Measurements from ENCODE around the gene IL6.

The IL6 gene

DNA sequence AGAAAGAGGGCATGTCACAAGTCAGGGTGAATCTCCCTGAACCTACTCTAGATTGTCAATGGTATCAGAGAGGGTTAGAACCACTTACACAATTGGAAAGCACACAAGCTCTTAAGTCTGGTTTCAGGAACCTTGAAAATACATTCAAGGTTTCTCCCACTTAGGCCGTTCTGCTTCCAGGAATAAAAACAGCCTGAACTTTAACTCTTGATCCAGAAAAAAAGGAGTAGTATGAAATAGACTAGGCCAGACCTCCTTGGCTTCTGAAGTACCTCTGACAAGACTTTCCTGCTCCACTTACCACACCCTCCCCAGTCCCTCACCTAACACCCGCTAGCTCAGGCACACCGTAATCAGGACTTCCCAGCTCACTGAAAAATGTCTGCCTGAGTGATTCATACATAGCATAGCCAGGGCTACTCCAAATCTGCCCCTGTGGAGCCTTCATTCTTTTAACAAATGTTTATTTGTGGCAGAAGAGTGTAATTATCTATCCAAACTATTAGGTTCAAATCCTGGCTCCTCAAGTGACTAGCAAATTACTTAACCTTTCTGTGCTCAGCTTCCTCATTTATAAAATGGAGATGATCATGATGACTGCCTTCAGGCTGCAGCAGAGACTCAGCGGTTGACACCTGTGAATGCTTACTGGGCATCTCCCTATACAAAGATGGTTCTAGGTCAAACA, 30.3 kb upstream of the IL6 start:
- Histone ChIP-seq H3K4me2 (ENCODE audit: insufficient read depth, low read length, poor library complexity, severe bottlenecking) (no peak overlapping the region), H3K23ac (ENCODE audit: low read depth, low read length, poor library complexity) (no peak overlapping the region), H2BK5ac (ENCODE audit: low read length) (no peak overlapping the region), H4K8ac (ENCODE audit: low read depth, low read length) (no peak overlapping the region), H3K9ac (ENCODE audit: low read depth, low read length, poor library complexity) (no peak overlapping the region), H3K4me1 (ENCODE audit: control insufficient read depth in 2 of 2, insufficient read depth in 1 of 2, low read depth in 1 of 2, low read length in 2 of 2) (no peaks in the 10 kb centered on the region), H3K4me3 (ENCODE audit: low read length in 2 of 2) (no peak overlapping the region), H2AK5ac (ENCODE audit: low read depth, low read length) (no peak overlapping the region), H3K9me3 (replicated peaks in 1 of 2; ENCODE audit: control insufficient read depth in 2 of 2, insufficient read depth in 1 of 2, low read depth in 1 of 2, low read length in 2 of 2) (no peaks in the 10 kb centered on the region), H3K27ac (replicated peaks; ENCODE audit: low read length) (no peak overlapping the region), H2BK120ac (ENCODE audit: low read depth, low read length) (no peak overlapping the region), H3K14ac (ENCODE audit: low read length) (no peak overlapping the region), H3K18ac (ENCODE audit: low read length) (no peak overlapping the region), H4K91ac (ENCODE audit: low read depth, low read length, poor library complexity) (no peak overlapping the region), H2AFZ (ENCODE audit: low read length) (no peak overlapping the region), H3K27me3 (ENCODE audit: control insufficient read depth in 3 of 3, insufficient read depth in 3 of 3, low read depth in 1 of 3, low read length in 3 of 3) (no peaks in the 10 kb centered on the region), H2BK15ac (ENCODE audit: low read length) (no peak overlapping the region), H3K4ac (ENCODE audit: low read length) (no peak overlapping the region), H2BK12ac (ENCODE audit: low read length) (peak overlapping the region; percentile 41), H3K79me1 (ENCODE audit: low read depth, low read length) (no peaks in the 10 kb centered on the region), H3K36me3 (replicated peaks in 1 of 2; ENCODE audit: control insufficient read depth in 2 of 2, insufficient read depth in 2 of 2, low read length in 2 of 2) (no peaks in the 10 kb centered on the region)
- no CpG with 5 or more reads among the region's 4 CpGs for WGBS, 2 donors (ENCODE audit: extremely low coverage in 2 of 2, insufficient read length in 2 of 2, insufficient replicate concordance in 1 of 2)
- no peak for DNase-seq (ENCODE audit: low spot score)

- DNase-seq (ENCODE audit: low spot score) = no peak
- Histone ChIP-seq H3K9ac (ENCODE audit: low read depth, low read length, poor library complexity) (no peak overlapping the region), H3K4me3 (ENCODE audit: low read length in 2 of 2) (no peak overlapping the region), H3K27ac (replicated peaks; ENCODE audit: low read length) (no peak overlapping the region), H2BK120ac (ENCODE audit: low read depth, low read length) (no peak overlapping the region), H3K23ac (ENCODE audit: low read depth, low read length, poor library complexity) (no peak overlapping the region), H3K9me3 (replicated peaks in 1 of 2; ENCODE audit: control insufficient read depth in 2 of 2, insufficient read depth in 1 of 2, low read depth in 1 of 2, low read length in 2 of 2) (no peaks in the 10 kb centered on the region), H3K4me2 (ENCODE audit: insufficient read depth, low read length, poor library complexity, severe bottlenecking) (no peak overlapping the region), H2BK15ac (ENCODE audit: low read length) (no peak overlapping the region), H3K14ac (ENCODE audit: low read length) (no peak overlapping the region), H4K8ac (ENCODE audit: low read depth, low read length) (no peak overlapping the region), H3K4ac (ENCODE audit: low read length) (no peak overlapping the region), H2BK12ac (ENCODE audit: low read length) (no peak overlapping the region), H2BK5ac (ENCODE audit: low read length) (no peak overlapping the region), H3K79me1 (ENCODE audit: low read depth, low read length) (no peaks in the 10 kb centered on the region), H3K27me3 (ENCODE audit: control insufficient read depth in 3 of 3, insufficient read depth in 3 of 3, low read depth in 1 of 3, low read length in 3 of 3) (no peaks in the 10 kb centered on the region), H2AK5ac (ENCODE audit: low read depth, low read length) (no peak overlapping the region), H3K36me3 (replicated peaks in 1 of 2; ENCODE audit: control insufficient read depth in 2 of 2, insufficient read depth in 2 of 2, low read length in 2 of 2) (no peaks in the 10 kb centered on the region), H2AFZ (ENCODE audit: low read length) (no peak overlapping the region), H4K91ac (ENCODE audit: low read depth, low read length, poor library complexity) (no peak overlapping the region), H3K18ac (ENCODE audit: low read length) (no peak overlapping the region), H3K4me1 (ENCODE audit: control insufficient read depth in 2 of 2, insufficient read depth in 1 of 2, low read depth in 1 of 2, low read length in 2 of 2) (no peaks in the 10 kb centered on the region)
- WGBS, 2 donors (ENCODE audit: extremely low coverage in 2 of 2, insufficient read length in 2 of 2, insufficient replicate concordance in 1 of 2) = no CpG with 5 or more reads among the region's 2 CpGs
Measured at GRCh38 chr7:22697322-22697859, 29.6 kb upstream of the IL6 start.

- Histone ChIP-seq H3K4me2 (ENCODE audit: insufficient read depth, low read length, poor library complexity, severe bottlenecking) (no peak overlapping the region), H2BK12ac (ENCODE audit: low read length) (no peak overlapping the region), H3K27ac (replicated peaks; ENCODE audit: low read length) (no peak overlapping the region), H4K8ac (ENCODE audit: low read depth, low read length) (no peak overlapping the region), H3K27me3 (ENCODE audit: control insufficient read depth in 3 of 3, insufficient read depth in 3 of 3, low read depth in 1 of 3, low read length in 3 of 3) (no peaks in the 10 kb centered on the region), H3K4me3 (ENCODE audit: low read length in 2 of 2) (no peak overlapping the region), H3K9ac (ENCODE audit: low read depth, low read length, poor library complexity) (no peak overlapping the region), H3K4ac (ENCODE audit: low read length) (no peak overlapping the region), H2BK5ac (ENCODE audit: low read length) (no peak overlapping the region), H3K18ac (ENCODE audit: low read length) (no peak overlapping the region), H2AFZ (ENCODE audit: low read length) (no peak overlapping the region), H3K14ac (ENCODE audit: low read length) (no peak overlapping the region), H2BK120ac (ENCODE audit: low read depth, low read length) (no peak overlapping the region), H3K36me3 (replicated peaks in 1 of 2; ENCODE audit: control insufficient read depth in 2 of 2, insufficient read depth in 2 of 2, low read length in 2 of 2) (no peaks in the 10 kb centered on the region), H3K9me3 (replicated peaks in 1 of 2; ENCODE audit: control insufficient read depth in 2 of 2, insufficient read depth in 1 of 2, low read depth in 1 of 2, low read length in 2 of 2) (no peaks in the 10 kb centered on the region), H3K79me1 (ENCODE audit: low read depth, low read length) (no peaks in the 10 kb centered on the region), H3K4me1 (ENCODE audit: control insufficient read depth in 2 of 2, insufficient read depth in 1 of 2, low read depth in 1 of 2, low read length in 2 of 2) (peaks cover 0 to under 1% of the 10 kb centered on the region in 2 donors), H3K23ac (ENCODE audit: low read depth, low read length, poor library complexity) (no peak overlapping the region), H2BK15ac (ENCODE audit: low read length) (no peak overlapping the region), H2AK5ac (ENCODE audit: low read depth, low read length) (no peak overlapping the region), H4K91ac (ENCODE audit: low read depth, low read length, poor library complexity) (no peak overlapping the region)
- DNase-seq (ENCODE audit: low spot score) = no peak
- WGBS, 2 donors (ENCODE audit: extremely low coverage in 2 of 2, insufficient read length in 2 of 2, insufficient replicate concordance in 1 of 2) = no CpG with 5 or more reads among the region's 2 CpGs
Measured at GRCh38 chr7:22697876-22698606, 29.0 kb upstream of the IL6 start.

GRCh38 chr7:22698767-22699166, 28.2 kb upstream of the IL6 start:
- no peaks in the 10 kb centered on the region for H3K36me3 ChIP-seq (replicated peaks in 1 of 2; ENCODE audit: control insufficient read depth in 2 of 2, insufficient read depth in 2 of 2, low read length in 2 of 2)
- no peak overlapping the region for H2AK5ac ChIP-seq (ENCODE audit: low read depth, low read length)
- no peak overlapping the region for H2AFZ ChIP-seq (ENCODE audit: low read length)
- no peak overlapping the region for H3K9ac ChIP-seq (ENCODE audit: low read depth, low read length, poor library complexity)
- H4K8ac ChIP-seq (ENCODE audit: low read depth, low read length) = no peak overlapping the region
- no peak overlapping the region for H3K14ac ChIP-seq (ENCODE audit: low read length)
- no peak overlapping the region for H3K27ac ChIP-seq (replicated peaks; ENCODE audit: low read length)
- H2BK5ac ChIP-seq (ENCODE audit: low read length) = no peak overlapping the region
- no peak overlapping the region for H2BK12ac ChIP-seq (ENCODE audit: low read length)
- WGBS, 2 donors (ENCODE audit: extremely low coverage in 2 of 2, insufficient read length in 2 of 2, insufficient replicate concordance in 1 of 2) = no CpG with 5 or more reads among the region's 6 CpGs
- H3K4ac ChIP-seq (ENCODE audit: low read length) = no peak overlapping the region
- H3K4me3 ChIP-seq (ENCODE audit: low read length in 2 of 2) = no peak overlapping the region
- H4K91ac ChIP-seq (ENCODE audit: low read depth, low read length, poor library complexity) = no peak overlapping the region
- H3K9me3 ChIP-seq (replicated peaks in 1 of 2; ENCODE audit: control insufficient read depth in 2 of 2, insufficient read depth in 1 of 2, low read depth in 1 of 2, low read length in 2 of 2) = no peaks in the 10 kb centered on the region
- no peak overlapping the region for H3K4me2 ChIP-seq (ENCODE audit: insufficient read depth, low read length, poor library complexity, severe bottlenecking)
- H2BK120ac ChIP-seq (ENCODE audit: low read depth, low read length) = no peak overlapping the region
- H3K23ac ChIP-seq (ENCODE audit: low read depth, low read length, poor library complexity) = no peak overlapping the region
- H2BK15ac ChIP-seq (ENCODE audit: low read length) = no peak overlapping the region
- H3K79me1 ChIP-seq (ENCODE audit: low read depth, low read length) = no peaks in the 10 kb centered on the region
- H3K27me3 ChIP-seq (ENCODE audit: control insufficient read depth in 3 of 3, insufficient read depth in 3 of 3, low read depth in 1 of 3, low read length in 3 of 3) = no peaks in the 10 kb centered on the region
- H3K4me1 ChIP-seq (ENCODE audit: control insufficient read depth in 2 of 2, insufficient read depth in 1 of 2, low read depth in 1 of 2, low read length in 2 of 2) = peaks cover 0 to 2% of the 10 kb centered on the region in 2 donors
- no peak overlapping the region for H3K18ac ChIP-seq (ENCODE audit: low read length)
- no peak for DNase-seq (ENCODE audit: low spot score)

All from neuronal stem cell (in vitro differentiated cells).